Measurements from ENCODE around the gene BAIAP2.
A peak's percentile ranks its signal among the peaks of the same experiment; 100 is the strongest.

The BAIAP2 gene

GRCh38 chr17:81115219-81115618, 80.3 kb downstream of the BAIAP2 start:
- no peak for DNase-seq

DNA sequence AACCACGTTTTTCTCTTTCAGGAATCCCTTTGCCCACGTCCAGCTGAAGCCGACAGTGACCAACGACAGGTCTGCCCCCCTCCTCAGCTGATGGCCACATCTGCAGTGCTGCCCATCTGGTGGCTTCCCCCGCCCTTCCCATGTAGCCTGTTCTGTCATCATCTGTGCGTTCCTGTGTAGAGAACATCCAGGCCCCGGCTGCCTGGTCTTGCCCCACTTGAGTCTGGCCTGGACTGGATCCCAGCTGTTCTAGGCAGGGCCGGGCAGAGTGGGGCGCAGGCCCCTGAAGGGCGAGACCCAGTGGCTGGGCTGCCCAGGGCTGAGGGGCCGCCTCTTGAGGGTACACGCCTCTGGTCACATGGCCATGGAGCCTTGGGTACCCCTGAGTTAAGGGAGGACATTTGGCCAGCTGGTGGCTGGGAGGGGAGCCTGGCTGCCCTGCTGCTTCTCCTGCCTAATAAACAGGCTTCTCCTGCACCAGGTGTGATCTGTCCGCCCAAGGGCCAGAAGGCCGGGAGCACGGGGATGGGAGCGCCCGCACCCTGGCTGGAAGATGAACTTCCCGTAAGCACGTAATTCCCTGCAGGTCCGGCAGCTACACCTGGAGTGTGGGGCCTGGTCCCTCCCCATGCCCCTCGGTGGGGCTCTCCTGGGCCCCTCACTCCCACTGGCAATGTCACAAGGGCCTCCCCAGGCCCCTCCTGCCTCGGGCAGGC, 81.0 kb downstream of the BAIAP2 start:
- no peak for DNase-seq

DNA sequence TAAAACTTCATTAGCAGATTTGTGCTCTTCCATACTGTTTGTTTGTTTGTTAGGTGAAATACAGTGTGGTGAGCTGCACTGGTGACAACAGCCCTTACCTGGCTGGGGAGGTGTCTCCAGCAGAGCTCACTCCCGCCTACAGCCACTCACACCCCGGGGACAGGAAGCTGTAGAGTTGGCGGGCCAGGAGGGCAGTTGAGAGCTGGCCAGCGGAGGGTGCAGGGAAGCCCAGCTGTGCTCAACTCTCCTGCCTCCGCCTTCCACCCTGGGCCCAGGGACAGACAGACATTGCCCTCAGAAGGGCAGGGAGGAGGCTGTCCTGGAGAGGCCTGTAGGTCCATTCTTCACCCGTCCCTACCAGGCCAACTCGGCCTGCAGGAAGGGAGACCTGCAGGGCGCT, 81.8 kb downstream of the BAIAP2 start:
- no peak for DNase-seq

- DNase-seq = no peak
These were observed 82.8 kb downstream of the BAIAP2 start for GRCh38 chr17:81117672-81118198.

GRCh38 chr17:81118308-81119221, 83.6 kb downstream of the BAIAP2 start:
- DNase-seq = no peak

GRCh38 chr17:81119223-81120148, 84.5 kb downstream of the BAIAP2 start:
- DNase-seq = peak; percentile 90

- no peak for DNase-seq
These were observed 85.2 kb downstream of the BAIAP2 start for GRCh38 chr17:81120149-81120484.

GRCh38 chr17:81120695-81121621, 86.0 kb downstream of the BAIAP2 start:
- DNase-seq = no peak

DNA sequence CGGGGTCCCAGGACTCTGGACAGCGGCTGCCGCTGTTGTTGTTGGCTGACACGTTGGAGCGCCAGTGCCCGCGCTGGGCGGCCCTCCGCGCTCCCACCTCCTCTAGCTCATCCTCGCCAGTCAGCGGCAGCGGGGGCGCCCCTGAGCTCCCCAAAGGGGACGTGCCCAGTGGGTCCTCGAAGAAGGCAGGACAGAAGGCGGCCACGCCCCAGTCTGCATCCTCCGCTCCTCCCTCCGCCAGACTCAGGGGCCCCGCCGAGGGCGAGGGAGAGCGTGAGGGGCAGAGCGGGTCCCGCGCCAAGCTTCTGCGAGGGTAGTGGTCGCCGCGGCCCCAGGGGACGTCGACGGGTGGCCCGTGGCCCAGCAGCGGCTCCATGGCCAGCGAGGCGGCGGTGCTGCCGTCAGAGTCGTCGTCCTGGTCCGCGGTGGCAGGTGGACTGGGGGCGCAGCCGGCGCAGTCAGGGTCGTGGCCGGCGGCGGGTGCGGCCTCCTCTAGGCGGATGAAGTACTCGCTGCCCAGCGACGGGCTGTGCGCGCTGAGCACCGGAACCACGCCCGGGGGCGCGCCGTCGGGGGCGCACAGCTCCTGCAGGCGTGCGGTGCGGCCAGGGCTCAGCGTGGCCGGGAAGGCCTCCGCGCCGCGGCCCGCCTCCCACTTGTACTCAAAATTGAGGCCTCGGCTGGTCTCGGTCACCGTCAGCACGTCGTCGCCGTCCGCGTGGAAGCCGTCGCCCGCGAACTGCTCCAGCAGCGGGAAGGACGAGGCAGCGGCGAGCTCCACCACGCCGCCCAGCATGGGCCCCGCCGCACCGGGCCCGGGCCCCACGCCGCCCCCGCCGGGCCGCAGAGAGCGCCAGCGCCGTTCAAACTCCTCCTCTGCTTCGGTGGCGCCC, 87.1 kb downstream of the BAIAP2 start:
- DNase-seq = peak; percentile 17

DNA sequence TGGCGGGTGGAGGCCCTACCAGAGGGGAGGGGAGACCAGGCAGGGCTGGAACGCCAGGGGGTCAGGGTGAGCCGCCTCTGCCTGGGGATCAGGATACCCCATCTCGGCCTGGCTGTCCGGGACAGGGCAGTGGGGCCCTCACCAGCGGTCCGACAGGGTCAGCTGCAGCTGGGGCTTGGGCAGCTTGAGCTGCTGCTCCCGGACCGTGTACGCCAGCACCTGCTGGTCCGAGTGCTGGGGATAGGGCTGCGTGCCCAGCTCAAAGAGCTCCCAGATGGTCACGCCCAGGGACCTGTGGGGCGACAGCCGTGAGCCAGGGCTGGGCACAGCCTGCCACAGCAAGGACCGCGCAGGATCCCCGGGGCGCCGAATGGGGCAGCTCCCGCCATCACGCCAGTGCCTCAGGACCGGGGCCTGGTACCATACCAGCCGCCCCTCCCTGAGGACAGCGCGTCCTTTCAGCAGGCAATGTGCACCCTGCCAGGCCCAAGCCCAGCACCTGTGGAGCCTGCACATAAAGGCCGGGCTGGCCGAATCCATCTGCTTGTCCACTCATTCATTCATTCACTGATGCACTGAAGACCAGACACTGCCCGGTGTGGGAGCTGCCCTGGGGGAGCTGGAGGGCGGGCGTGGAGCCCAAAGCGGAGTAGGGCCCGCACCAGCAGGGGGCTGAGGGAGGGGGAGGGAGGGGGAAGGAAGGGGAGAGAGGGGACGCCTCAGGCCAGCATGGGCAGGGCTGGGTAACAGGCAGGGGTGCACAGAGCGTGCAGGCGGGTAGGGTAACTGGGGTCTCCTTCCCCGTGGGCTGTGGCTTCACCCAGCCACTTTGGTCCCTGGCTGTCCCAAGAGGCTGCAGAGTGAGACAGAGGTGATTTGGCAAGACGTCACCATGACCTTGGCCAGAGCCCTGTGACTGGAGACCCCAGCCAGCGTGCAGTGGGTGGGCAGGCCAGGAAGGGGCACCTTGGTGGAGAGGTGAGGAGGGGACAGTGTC, 88.4 kb downstream of the BAIAP2 start:
- no peak for DNase-seq

DNA sequence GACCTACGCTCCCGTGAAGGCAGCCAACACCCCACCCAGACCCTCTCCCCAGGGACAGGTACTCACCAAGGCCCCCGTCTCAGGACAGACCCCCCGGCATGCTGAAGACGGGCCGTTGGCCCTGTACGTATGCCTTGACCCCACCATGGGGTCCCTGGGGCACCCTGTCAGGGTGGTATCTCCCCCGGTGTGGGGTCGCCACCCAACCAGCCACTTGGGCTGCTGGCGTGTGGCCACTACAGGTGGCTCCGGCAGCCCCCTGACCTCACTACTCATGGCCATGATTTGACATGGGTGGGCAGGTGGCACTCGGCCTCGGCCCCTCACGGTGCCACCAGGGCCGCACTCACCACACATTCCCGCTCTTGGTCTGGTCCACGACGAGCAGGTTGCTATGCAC, 89.4 kb downstream of the BAIAP2 start:
- no peak for DNase-seq

DNA sequence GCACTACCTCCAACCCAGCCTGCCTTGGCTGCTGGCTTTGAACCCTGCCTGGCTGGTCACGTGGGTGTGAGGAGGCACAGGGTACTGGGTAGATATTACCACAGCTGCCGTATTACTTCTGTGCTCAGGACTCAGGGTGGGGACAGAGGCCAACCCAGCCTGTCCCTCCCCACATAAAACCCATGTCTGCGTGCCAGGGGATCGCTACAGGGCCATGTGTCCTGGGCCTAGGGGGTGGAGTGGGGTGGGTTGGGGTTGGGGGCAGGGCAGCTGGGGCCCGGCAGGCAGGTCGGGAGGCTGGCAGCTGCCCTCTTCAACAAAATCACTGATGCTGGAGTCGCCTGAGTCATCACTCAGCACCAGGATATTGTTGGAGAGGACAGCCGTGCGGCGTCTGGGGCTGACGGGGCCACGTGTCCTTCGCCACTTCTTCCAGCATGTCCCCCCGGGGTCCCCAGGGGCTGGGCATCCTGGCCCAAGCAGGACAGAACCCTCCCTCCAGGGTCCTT, 90.7 kb downstream of the BAIAP2 start:
- no peak for DNase-seq

DNA sequence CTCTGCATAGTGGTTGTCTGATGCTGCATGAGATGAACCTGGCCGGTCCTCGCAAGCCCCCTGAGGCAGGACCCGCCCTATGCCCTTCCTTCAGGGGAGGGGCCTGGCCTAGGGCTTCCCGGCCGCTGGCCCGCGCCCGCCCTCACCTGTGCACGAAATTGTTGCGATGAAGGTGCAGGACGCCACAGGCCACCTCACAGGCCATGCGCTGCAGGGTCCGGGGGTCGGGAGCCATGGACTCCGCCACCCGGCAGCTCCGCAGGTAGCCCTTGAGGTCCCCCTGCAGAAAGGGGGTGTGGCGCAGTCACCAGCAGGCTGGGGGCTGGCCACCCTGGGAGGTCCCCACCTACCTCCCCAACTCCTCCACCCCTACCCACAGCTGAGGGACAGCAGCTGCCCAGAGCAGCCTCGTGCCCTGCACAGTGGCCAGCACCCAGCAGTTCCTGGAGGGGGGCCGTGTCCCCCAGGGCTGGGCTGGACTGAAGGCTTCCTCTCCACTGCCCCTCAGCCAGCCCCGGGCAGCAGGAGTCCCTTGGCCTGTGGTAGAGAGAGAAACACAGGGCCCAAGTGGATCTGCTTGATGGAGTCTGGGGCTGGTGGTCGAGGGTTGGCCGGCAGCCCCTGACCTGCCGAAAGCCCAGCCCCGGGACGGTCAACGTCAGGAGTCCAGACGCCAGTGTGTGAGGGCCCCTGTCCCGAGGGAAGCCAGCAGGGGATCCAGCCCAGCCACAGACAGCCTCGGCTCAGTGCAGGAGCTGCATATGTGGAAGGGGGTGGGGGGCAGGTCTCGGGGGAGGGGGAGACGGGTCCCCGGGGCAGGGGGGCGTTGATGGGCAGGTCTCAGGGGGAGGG, 91.6 kb downstream of the BAIAP2 start:
- no peak for DNase-seq

GRCh38 chr17:81127133-81127455, 92.1 kb downstream of the BAIAP2 start:
- DNase-seq = no peak

GRCh38 chr17:81127526-81128177, 92.7 kb downstream of the BAIAP2 start:
- DNase-seq = no peak

DNA sequence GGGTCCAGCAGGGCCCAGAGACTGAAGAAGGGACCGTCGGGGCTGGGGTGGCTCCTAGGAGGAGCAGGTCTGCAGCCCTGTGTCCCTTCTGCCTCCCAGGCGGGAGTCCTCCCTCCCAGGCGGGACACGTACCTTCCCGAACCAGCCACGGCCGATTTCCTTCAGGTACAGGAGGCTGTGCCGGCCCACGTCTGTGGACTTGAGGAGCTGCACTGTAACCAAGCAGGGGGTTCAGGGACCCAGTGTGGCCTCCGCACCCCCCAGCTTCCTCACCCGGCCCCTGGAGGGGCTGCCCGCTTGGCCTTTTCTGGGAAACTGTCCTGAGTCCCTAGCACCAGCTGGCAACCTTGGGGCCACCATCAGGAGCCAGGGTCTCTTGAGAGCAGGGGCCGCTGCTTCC, 93.4 kb downstream of the BAIAP2 start:
- no peak for DNase-seq

- DNase-seq = no peak
These were observed 93.8 kb downstream of the BAIAP2 start for GRCh38 chr17:81128774-81129173.

DNA sequence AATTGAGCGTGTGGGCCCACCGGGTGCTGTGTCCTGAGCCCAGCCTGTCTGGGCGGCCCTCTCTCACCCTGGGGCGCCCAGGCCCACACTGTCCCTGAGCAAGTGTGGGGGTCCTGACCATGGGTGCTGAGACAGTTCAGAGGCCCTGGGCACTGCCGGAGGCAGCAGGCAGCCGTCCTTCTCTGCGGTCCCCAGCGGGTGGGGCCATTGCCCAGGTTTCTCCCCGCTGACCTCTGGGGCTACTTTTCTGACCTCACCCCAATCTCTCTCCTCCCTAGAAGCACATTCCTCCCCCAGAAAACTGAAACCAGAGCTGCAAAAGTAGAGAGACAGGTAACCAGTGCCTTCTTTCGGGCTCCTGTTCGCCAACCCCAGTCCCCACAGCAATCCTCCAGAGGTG, 94.3 kb downstream of the BAIAP2 start:
- no peak for DNase-seq

Measured in EL (cell line).